ENCODE data around the gene EIF3I. TPM values are rescaled to one million over a fixed set of nuclear protein-coding genes. Genes with fewer than 3 reads are reported as not detected.

Gene EIF3I
- total RNA-seq: 100 to 1,000 TPM; 241 to 276 TPM

- Mint-ChIP-seq H3K4me3 (peak within 1 kb of the TSS; percentile 94 to 96), H3K27ac (peak within 1 kb of the TSS; percentile 94), H3K4me1 (ENCODE audit: low read depth) (peaks cover 34% of the 10 kb centered on the region), H3K36me3 (ENCODE audit: insufficient read depth in 2 of 2) (peaks cover 6 to 10% of the 10 kb centered on the region in 2 donors), H3K27me3 (ENCODE audit: low read depth) (no peaks in the 10 kb centered on the region), H3K9me3 (no peaks in the 10 kb centered on the region)
- peak; percentile 98 for ATAC-seq (replicated peaks in 1 of 2)
- DNase-seq: peak; percentile 92 to 93
Observed at GRCh38 chr1:32221980-32222755, at the start of gene EIF3I, which contains the start of gene TMEM234. Gene EIF3I (plus strand): TSS chr1:32222407. CDS start chr1:32222442, 35 bp downstream. Gene TMEM234 (minus strand): TSS chr1:32222353. CDS start chr1:32222322, 31 bp downstream.

- Mint-ChIP-seq H3K27ac (peak overlapping the region; percentile 19), H3K27me3 (ENCODE audit: low read depth) (no peaks in the 10 kb centered on the region), H3K4me3 (no peak overlapping the region), H3K9me3 (no peaks in the 10 kb centered on the region), H3K4me1 (ENCODE audit: low read depth) (peaks cover 17% of the 10 kb centered on the region), H3K36me3 (ENCODE audit: insufficient read depth in 2 of 2) (peaks cover 5 to 20% of the 10 kb centered on the region in 2 donors)
- ATAC-seq (replicated peaks in 1 of 2) (no peak), DNase-seq (no peak)
Observed at GRCh38 chr1:32172621-32173245, 49.5 kb upstream of the EIF3I start.

GRCh38 chr1:32178380-32179192, 43.6 kb upstream of the EIF3I start:
- H3K9me3 Mint-ChIP-seq: no peaks in the 10 kb centered on the region
- peak overlapping the region; percentile 98 for H3K27ac Mint-ChIP-seq
- ATAC-seq (replicated peaks in 1 of 2): no peak
- no peak for DNase-seq
- no peaks in the 10 kb centered on the region for H3K27me3 Mint-ChIP-seq (ENCODE audit: low read depth)
- peaks cover 17 to 29% of the 10 kb centered on the region in 2 donors for H3K36me3 Mint-ChIP-seq (ENCODE audit: insufficient read depth in 2 of 2)
- peak overlapping the region; percentile 98 to 99 for H3K4me3 Mint-ChIP-seq
- peaks cover 43% of the 10 kb centered on the region for H3K4me1 Mint-ChIP-seq (ENCODE audit: low read depth)

GRCh38 chr1:32179193-32179442, 43.1 kb upstream of the EIF3I start:
- Mint-ChIP-seq H3K4me3 (peak overlapping the region; percentile 98 to 99), H3K27ac (peak overlapping the region; percentile 98), H3K27me3 (ENCODE audit: low read depth) (no peaks in the 10 kb centered on the region), H3K36me3 (ENCODE audit: insufficient read depth in 2 of 2) (peaks cover 19 to 34% of the 10 kb centered on the region in 2 donors), H3K4me1 (ENCODE audit: low read depth) (peaks cover 48% of the 10 kb centered on the region), H3K9me3 (no peaks in the 10 kb centered on the region)
- no peak for DNase-seq
- ATAC-seq (replicated peaks in 1 of 2): no peak

- no peaks in the 10 kb centered on the region for H3K9me3 Mint-ChIP-seq
- H3K27ac Mint-ChIP-seq: peak within 1 kb of the TSS; percentile 98
- no peaks in the 10 kb centered on the region for H3K27me3 Mint-ChIP-seq (ENCODE audit: low read depth)
- ATAC-seq (replicated peaks in 1 of 2) (peak; percentile 87 to 91), DNase-seq (peak; percentile 93 to 94)
- peaks cover 22 to 35% of the 10 kb centered on the region in 2 donors for H3K36me3 Mint-ChIP-seq (ENCODE audit: insufficient read depth in 2 of 2)
- peak within 1 kb of the TSS; percentile 98 to 99 for H3K4me3 Mint-ChIP-seq
- peaks cover 53% of the 10 kb centered on the region for H3K4me1 Mint-ChIP-seq (ENCODE audit: low read depth)
Observed at GRCh38 chr1:32179443-32180185, 42.6 kb upstream of the EIF3I start, which contains the start of gene TXLNA. Gene TXLNA (plus strand): TSS chr1:32179675. CDS start chr1:32180346, 671 bp downstream.

GRCh38 chr1:32180186-32181060, 41.8 kb upstream of the EIF3I start:
- Mint-ChIP-seq H3K36me3 (ENCODE audit: insufficient read depth in 2 of 2) (peaks cover 26 to 40% of the 10 kb centered on the region in 2 donors), H3K27ac (peak overlapping the region; percentile 98), H3K4me3 (peak overlapping the region; percentile 98 to 99), H3K4me1 (ENCODE audit: low read depth) (peaks cover 59% of the 10 kb centered on the region), H3K9me3 (no peaks in the 10 kb centered on the region), H3K27me3 (ENCODE audit: low read depth) (no peaks in the 10 kb centered on the region)
- DNase-seq (peak; percentile 42 to 48), ATAC-seq (replicated peaks in 1 of 2) (peak; percentile 20 to 34)

- ATAC-seq (replicated peaks in 1 of 2) (no peak), DNase-seq (no peak)
- Mint-ChIP-seq H3K36me3 (ENCODE audit: insufficient read depth in 2 of 2) (peaks cover 28 to 46% of the 10 kb centered on the region in 2 donors), H3K9me3 (no peaks in the 10 kb centered on the region), H3K4me1 (ENCODE audit: low read depth) (peaks cover 64% of the 10 kb centered on the region), H3K27ac (peak overlapping the region; percentile 98), H3K4me3 (peak overlapping the region; percentile 98 to 99), H3K27me3 (ENCODE audit: low read depth) (no peaks in the 10 kb centered on the region)
Observed at GRCh38 chr1:32181065-32181464, 41.1 kb upstream of the EIF3I start.

GRCh38 chr1:32181563-32181962, 40.6 kb upstream of the EIF3I start:
- no peak for DNase-seq
- Mint-ChIP-seq H3K27me3 (ENCODE audit: low read depth) (no peaks in the 10 kb centered on the region), H3K4me1 (ENCODE audit: low read depth) (peaks cover 69% of the 10 kb centered on the region), H3K9me3 (no peaks in the 10 kb centered on the region), H3K27ac (peak overlapping the region; percentile 98), H3K36me3 (ENCODE audit: insufficient read depth in 2 of 2) (peaks cover 33 to 51% of the 10 kb centered on the region in 2 donors), H3K4me3 (peak overlapping the region; percentile 98 to 99)
- ATAC-seq (replicated peaks in 1 of 2): no peak

- Mint-ChIP-seq H3K4me3 (peak overlapping the region; percentile 68 to 98), H3K27me3 (ENCODE audit: low read depth) (no peaks in the 10 kb centered on the region), H3K9me3 (no peaks in the 10 kb centered on the region), H3K4me1 (ENCODE audit: low read depth) (peaks cover 72% of the 10 kb centered on the region), H3K27ac (peak overlapping the region; percentile 78), H3K36me3 (ENCODE audit: insufficient read depth in 2 of 2) (peaks cover 33 to 53% of the 10 kb centered on the region in 2 donors)
- DNase-seq (no peak), ATAC-seq (replicated peaks in 1 of 2) (no peak)
Observed at GRCh38 chr1:32182060-32182459, 40.1 kb upstream of the EIF3I start.

GRCh38 chr1:32184650-32185049, 37.6 kb upstream of the EIF3I start:
- ATAC-seq (replicated peaks in 1 of 2): no peak
- peak overlapping the region; percentile 84 for H3K27ac Mint-ChIP-seq
- H3K36me3 Mint-ChIP-seq (ENCODE audit: insufficient read depth in 2 of 2): peaks cover 36 to 68% of the 10 kb centered on the region in 2 donors
- peaks cover 72% of the 10 kb centered on the region for H3K4me1 Mint-ChIP-seq (ENCODE audit: low read depth)
- no peaks in the 10 kb centered on the region for H3K27me3 Mint-ChIP-seq (ENCODE audit: low read depth)
- no peaks in the 10 kb centered on the region for H3K9me3 Mint-ChIP-seq
- H3K4me3 Mint-ChIP-seq: peak overlapping the region; percentile 70
- no peak for DNase-seq

GRCh38 chr1:32186077-32186476, 36.1 kb upstream of the EIF3I start:
- H3K4me3 Mint-ChIP-seq: peak overlapping the region; percentile 62 to 73
- peaks cover 60% of the 10 kb centered on the region for H3K4me1 Mint-ChIP-seq (ENCODE audit: low read depth)
- H3K9me3 Mint-ChIP-seq: no peaks in the 10 kb centered on the region
- H3K27me3 Mint-ChIP-seq (ENCODE audit: low read depth): no peaks in the 10 kb centered on the region
- H3K36me3 Mint-ChIP-seq (ENCODE audit: insufficient read depth in 2 of 2): peaks cover 30 to 66% of the 10 kb centered on the region in 2 donors
- DNase-seq: no peak
- H3K27ac Mint-ChIP-seq: peak overlapping the region; percentile 99
- peak; percentile 52 to 61 for ATAC-seq (replicated peaks in 1 of 2)
